ENCODE data around the gene PPME1.
"Not testable (repeated sequence)": the region's sequence is repeated elsewhere in the genome, so short reads cannot be mapped to it uniquely, and the experiment has no call there.

PPME1 gene, protein sequence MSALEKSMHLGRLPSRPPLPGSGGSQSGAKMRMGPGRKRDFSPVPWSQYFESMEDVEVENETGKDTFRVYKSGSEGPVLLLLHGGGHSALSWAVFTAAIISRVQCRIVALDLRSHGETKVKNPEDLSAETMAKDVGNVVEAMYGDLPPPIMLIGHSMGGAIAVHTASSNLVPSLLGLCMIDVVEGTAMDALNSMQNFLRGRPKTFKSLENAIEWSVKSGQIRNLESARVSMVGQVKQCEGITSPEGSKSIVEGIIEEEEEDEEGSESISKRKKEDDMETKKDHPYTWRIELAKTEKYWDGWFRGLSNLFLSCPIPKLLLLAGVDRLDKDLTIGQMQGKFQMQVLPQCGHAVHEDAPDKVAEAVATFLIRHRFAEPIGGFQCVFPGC

DNA sequence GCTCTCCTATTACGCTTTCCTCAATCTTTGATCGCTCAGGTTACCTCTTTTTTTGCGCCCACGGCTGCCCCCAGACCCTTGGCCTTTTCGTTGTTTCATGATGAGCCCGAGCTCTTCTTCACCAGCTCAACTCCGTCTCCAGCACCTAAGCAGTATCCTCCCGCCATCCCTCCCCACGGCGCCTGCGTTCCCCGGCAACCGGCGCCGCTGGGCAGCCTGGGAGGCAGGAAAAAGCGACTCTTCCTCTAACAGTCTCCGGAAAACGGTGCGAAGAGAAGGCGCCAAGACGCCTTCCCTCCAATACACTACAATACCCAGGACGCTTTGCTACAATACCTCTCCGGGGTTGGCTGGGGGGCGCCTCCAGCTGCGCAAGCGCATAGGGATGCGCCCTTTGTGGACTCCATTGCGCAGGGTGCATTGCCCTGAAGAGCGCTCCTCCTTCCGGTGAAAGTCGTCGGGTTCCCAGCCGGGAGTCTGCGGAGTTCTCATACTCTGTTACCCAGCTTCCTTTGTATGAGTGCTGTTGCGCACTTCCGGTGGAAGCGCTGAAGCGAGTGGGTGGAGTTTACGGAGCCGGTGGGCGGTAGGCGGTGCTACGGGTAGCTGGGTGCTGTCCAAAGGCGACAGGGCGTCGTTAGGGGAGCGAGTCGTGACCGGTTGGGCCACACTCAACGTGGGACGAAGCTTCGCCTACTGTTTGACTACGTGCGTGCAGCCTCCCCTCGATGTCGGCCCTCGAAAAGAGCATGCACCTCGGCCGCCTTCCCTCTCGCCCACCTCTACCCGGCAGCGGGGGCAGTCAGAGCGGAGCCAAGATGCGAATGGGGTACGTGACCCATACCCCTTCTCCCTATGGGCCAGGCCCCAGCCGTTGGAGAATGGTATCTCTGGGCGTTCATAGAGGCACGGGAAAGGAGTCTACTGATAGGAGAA, at the start of gene PPME1, which contains the start of gene C2CD3:
PPME1 (plus strand) TSS at position 596 of the 936 bp plus-strand sequence; CDS start at position 729, 133 bp downstream.
C2CD3 (minus strand) TSS at position 309 of the 936 bp plus-strand sequence; CDS start at position 99, 210 bp downstream.
- peak within 1 kb of the TSS; percentile 98 to 99 for H3K4me3 ChIP-seq (replicated peaks in 1 of 2; ENCODE audit: low read depth in 2 of 2, low read length in 2 of 2)
- DNase-seq (ENCODE audit: low read depth in 2 of 2), result peak; percentile 100
- TF ChIP-seq, protein P1, sequence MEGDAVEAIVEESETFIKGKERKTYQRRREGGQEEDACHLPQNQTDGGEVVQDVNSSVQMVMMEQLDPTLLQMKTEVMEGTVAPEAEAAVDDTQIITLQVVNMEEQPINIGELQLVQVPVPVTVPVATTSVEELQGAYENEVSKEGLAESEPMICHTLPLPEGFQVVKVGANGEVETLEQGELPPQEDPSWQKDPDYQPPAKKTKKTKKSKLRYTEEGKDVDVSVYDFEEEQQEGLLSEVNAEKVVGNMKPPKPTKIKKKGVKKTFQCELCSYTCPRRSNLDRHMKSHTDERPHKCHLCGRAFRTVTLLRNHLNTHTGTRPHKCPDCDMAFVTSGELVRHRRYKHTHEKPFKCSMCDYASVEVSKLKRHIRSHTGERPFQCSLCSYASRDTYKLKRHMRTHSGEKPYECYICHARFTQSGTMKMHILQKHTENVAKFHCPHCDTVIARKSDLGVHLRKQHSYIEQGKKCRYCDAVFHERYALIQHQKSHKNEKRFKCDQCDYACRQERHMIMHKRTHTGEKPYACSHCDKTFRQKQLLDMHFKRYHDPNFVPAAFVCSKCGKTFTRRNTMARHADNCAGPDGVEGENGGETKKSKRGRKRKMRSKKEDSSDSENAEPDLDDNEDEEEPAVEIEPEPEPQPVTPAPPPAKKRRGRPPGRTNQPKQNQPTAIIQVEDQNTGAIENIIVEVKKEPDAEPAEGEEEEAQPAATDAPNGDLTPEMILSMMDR (IDR thresholded peaks at IDR 0.05; ENCODE audit: low read depth, low read length), result peak; percentile 23

DNA sequence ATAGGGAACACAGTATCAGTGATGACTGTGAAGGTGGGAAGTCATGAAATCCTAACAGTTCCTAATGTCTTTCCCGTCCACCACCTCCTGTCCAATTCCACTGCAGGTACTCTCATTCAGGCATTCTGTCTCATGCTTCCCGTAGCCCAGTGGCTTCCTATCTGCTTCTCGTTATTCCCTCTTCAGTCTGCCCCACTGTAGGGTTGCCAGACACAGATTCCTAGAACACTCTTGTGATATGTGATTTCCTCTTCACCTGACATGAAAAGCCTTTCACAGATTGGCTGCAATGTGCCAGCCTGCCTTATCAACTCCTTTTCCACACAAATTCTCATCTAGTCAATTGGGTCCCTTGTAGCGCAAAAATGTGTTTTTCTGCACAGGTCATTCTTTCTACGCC, 49.3 kb upstream of the PPME1 start:
- no peak for DNase-seq (ENCODE audit: low read depth in 2 of 2)
- TF ChIP-seq, protein P1 (IDR thresholded peaks at IDR 0.05; ENCODE audit: low read depth, low read length), result no peak
- no peak overlapping the region for H3K4me3 ChIP-seq (replicated peaks in 1 of 2; ENCODE audit: low read depth in 2 of 2, low read length in 2 of 2)

DNA sequence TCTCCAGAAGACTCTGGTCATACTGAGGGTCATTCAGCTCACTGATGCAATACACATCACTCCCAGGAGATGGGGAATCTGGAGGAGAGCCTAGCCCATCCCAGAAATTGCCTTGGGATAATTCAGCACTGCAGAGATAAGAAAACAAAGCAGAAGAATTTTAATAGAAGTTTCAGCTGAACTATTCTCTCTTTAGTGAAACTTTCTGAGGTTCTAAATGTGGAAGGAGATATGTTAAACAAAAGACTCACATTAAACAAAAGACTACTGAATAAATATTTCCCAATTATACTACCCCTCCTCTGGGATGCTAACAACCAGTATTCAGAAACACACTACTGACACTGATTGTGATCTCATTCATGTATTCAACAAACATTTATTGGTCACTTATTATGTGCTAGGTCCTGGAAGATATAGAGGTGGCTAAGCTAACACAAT, 48.1 kb upstream of the PPME1 start:
- no peak overlapping the region for H3K4me3 ChIP-seq (replicated peaks in 1 of 2; ENCODE audit: low read depth in 2 of 2, low read length in 2 of 2)
- TF ChIP-seq, protein P1 (IDR thresholded peaks at IDR 0.05; ENCODE audit: low read depth, low read length), result no peak
- DNase-seq (ENCODE audit: low read depth in 2 of 2), result peak in 1 of 2 donors; percentile 43

DNA sequence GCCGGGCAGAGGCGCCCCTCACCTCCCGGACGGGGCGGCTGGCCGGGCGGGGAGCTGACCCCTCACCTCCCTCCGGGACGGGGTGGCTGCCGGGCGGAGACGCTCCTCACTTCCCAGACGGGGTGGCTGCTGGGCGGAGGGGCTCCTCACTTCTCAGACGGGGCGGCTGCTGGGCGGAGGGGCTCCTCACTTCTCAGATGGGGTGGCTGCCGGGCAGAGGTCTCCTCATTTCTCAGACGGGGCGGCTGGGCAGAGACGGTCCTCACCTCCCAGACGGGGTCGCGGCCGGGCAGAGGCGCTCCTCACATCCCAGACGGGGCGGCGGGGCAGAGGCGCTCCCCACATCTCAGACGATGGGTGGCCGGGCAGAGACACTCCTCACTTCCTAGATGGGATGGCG, 42.0 kb upstream of the PPME1 start:
- not testable (repeated sequence) for H3K4me3 ChIP-seq (replicated peaks in 1 of 2; ENCODE audit: low read depth in 2 of 2, low read length in 2 of 2); DNase-seq (ENCODE audit: low read depth in 2 of 2)

DNA sequence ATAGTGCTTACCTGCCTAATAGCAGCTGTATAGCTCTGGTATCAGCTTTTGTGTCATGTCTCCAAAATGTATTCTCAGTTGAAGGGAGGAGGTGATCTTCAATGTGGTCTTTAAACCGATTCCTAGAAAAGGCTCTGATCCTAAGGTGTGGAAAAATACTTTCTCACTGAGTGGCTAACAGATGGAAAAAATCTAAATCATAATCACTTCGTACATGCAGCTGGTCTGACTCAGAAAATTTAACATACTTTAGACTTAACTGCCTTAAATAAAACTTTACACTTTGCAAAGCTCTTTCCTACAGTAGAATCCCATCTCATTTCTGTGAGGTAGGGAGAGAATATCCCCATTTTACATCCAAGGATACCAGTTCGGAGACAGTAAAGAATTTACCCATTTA, 38.3 kb upstream of the PPME1 start:
- TF ChIP-seq, protein P1 (IDR thresholded peaks at IDR 0.05; ENCODE audit: low read depth, low read length), result no peak
- no peak for DNase-seq (ENCODE audit: low read depth in 2 of 2)

DNA sequence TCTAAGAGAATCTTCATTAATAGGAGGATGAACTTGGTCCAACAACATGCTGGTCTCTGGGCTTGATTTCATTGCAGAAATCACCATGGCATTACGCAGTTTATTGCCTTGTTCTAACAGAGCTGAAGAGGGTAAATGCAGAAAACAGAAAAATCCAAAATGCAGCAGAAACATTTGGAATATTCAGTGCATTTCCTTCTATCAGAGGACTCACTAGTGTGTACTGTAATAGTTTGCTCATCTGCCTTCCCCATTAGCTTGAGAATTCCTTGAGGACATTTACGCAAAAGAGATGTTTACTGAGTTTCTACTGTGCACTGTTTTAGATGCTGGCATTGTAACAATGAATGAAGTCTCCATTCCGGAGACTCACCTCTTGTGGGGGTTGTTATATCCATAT, 37.7 kb upstream of the PPME1 start:
- TF ChIP-seq, protein P1 (IDR thresholded peaks at IDR 0.05; ENCODE audit: low read depth, low read length), result no peak
- no peak for DNase-seq (ENCODE audit: low read depth in 2 of 2)
- H3K4me3 ChIP-seq (replicated peaks in 1 of 2; ENCODE audit: low read depth in 2 of 2, low read length in 2 of 2), result no peak overlapping the region

More for the DNA sequence above, 38.3 kb upstream of the PPME1 start:
- no peak overlapping the region for H3K4me3 ChIP-seq (replicated peaks in 1 of 2; ENCODE audit: low read depth in 2 of 2, low read length in 2 of 2)

DNA sequence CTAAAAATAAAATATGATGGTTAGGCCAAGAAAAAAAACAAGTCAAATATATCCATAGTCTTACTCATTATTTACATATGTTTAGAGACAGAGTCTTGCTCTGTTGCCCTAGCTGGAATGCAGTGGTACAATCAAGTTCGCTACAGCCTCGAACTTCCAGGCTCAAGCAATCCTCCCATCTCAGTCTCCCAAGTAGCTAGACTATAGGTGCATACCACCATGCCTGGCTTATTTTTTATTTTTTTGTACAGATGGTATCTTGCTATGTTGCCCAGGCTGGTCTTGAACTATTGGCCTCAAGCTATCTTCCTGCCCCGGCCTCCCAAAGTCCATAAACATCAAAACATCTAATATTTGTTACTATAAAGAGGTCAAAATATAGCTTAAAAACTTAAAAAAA, 36.4 kb upstream of the PPME1 start:
- H3K4me3 ChIP-seq (replicated peaks in 1 of 2; ENCODE audit: low read depth in 2 of 2, low read length in 2 of 2), result no peak overlapping the region
- TF ChIP-seq, protein P1 (IDR thresholded peaks at IDR 0.05; ENCODE audit: low read depth, low read length), result no peak
- no peak for DNase-seq (ENCODE audit: low read depth in 2 of 2)

Measured in cardiac fibroblast (primary cell).